ENCODE data around the gene NUTF2. TPM values are rescaled to one million over a fixed set of nuclear protein-coding genes. Genes with fewer than 3 reads are reported as not detected.
"Not testable (repeated sequence)": the region's sequence is repeated elsewhere in the genome, so short reads cannot be mapped to it uniquely, and the experiment has no call there.

Gene NUTF2
- polyA plus RNA-seq, 3 donors from 2014 or later = 115 to 157 (median 130) TPM

GRCh38 chr16:67914758-67915495 is 68.2 kb downstream of the NUTF2 start:
- Mint-ChIP-seq H3K4me1 (peaks cover 11 to 18% of the 10 kb centered on the region in 2 donors), H3K9me3 (no peaks in the 10 kb centered on the region)

GRCh38 chr16:67915496-67915769 is 68.7 kb downstream of the NUTF2 start:
- H3K27me3 Mint-ChIP-seq (ENCODE audit: low read depth in 3 of 3); H3K27ac Mint-ChIP-seq; DNase-seq; H3K4me3 Mint-ChIP-seq; H3K9me3 Mint-ChIP-seq: not testable (repeated sequence)
- H3K36me3 Mint-ChIP-seq = peaks cover 0 to 11% (median 0%) of the 10 kb centered on the region in 3 donors
- peaks cover 11 to 18% of the 10 kb centered on the region in 2 donors for H3K4me1 Mint-ChIP-seq

More at GRCh38 chr16:67914758-67915495, 68.2 kb downstream of the NUTF2 start:
- no peak for DNase-seq
- Mint-ChIP-seq H3K27ac (no peak overlapping the region), H3K4me3 (no peak overlapping the region), H3K36me3 (peaks cover 0 to 11% (median 0%) of the 10 kb centered on the region in 3 donors), H3K27me3 (ENCODE audit: low read depth in 3 of 3) (peaks cover 0 to 3% (median 0%) of the 10 kb centered on the region in 3 donors)

GRCh38 chr16:67915831-67916723 is 69.3 kb downstream of the NUTF2 start:
- Mint-ChIP-seq H3K9me3 (no peaks in the 10 kb centered on the region), H3K4me1 (peaks cover 11 to 18% of the 10 kb centered on the region in 2 donors), H3K36me3 (peaks cover 0 to 11% (median 0%) of the 10 kb centered on the region in 3 donors), H3K27ac (peak overlapping the region in 1 of 6 donors; percentile 28), H3K4me3 (no peak overlapping the region), H3K27me3 (ENCODE audit: low read depth in 3 of 3) (peaks cover 0 to 3% (median 0%) of the 10 kb centered on the region in 3 donors)
- no peak for DNase-seq

GRCh38 chr16:67917140-67917851 is 70.6 kb downstream of the NUTF2 start:
- no peaks in the 10 kb centered on the region for H3K9me3 Mint-ChIP-seq
- peaks cover 0 to 11% (median 0%) of the 10 kb centered on the region in 3 donors for H3K36me3 Mint-ChIP-seq
- peaks cover 0 to 3% (median 1%) of the 10 kb centered on the region in 3 donors for H3K27me3 Mint-ChIP-seq (ENCODE audit: low read depth in 3 of 3)
- H3K4me3 Mint-ChIP-seq = no peak overlapping the region
- H3K27ac Mint-ChIP-seq = peak overlapping the region in 5 of 6 donors; percentile 19 to 56 (median 46)
- no peak for DNase-seq
- H3K4me1 Mint-ChIP-seq = peaks cover 11 to 24% of the 10 kb centered on the region in 2 donors

DNA sequence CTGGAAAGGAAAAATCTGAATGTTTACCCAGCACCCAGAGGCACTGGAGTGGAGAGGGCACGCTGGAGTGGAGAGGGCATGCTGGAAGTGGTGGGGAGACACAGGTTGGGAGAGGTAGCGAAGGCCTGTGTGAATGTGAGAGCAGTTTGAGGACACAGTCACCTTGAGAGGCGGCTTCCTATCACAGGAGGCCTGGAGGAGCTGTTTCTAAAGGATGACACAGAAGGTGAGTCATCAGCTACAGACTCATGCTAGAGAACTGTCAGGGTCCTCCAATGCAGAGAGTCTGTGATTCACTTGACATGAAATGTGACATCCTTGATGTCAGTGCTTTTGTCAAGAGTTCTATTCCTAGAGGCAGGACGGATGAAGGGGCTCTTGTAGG is 71.1 kb downstream of the NUTF2 start:
- DNase-seq = no peak
- H3K27ac Mint-ChIP-seq = peak overlapping the region in 2 of 6 donors; percentile 19 to 51
- H3K4me1 Mint-ChIP-seq = peaks cover 11 to 27% of the 10 kb centered on the region in 2 donors

GRCh38 chr16:67919622-67920221 is 73.0 kb downstream of the NUTF2 start:
- peaks cover 11 to 27% of the 10 kb centered on the region in 2 donors for H3K4me1 Mint-ChIP-seq

More for the DNA sequence above, 71.1 kb downstream of the NUTF2 start:
- Mint-ChIP-seq H3K9me3 (no peaks in the 10 kb centered on the region), H3K27me3 (ENCODE audit: low read depth in 3 of 3) (peaks cover 0 to 3% (median 1%) of the 10 kb centered on the region in 3 donors), H3K36me3 (peaks cover 0 to 11% (median 0%) of the 10 kb centered on the region in 3 donors), H3K4me3 (no peak overlapping the region)

More at GRCh38 chr16:67919622-67920221, 73.0 kb downstream of the NUTF2 start:
- DNase-seq = no peak
- peaks cover 0 to 7% (median 0%) of the 10 kb centered on the region in 3 donors for H3K36me3 Mint-ChIP-seq
- no peaks in the 10 kb centered on the region for H3K9me3 Mint-ChIP-seq
- peak overlapping the region in 1 of 6 donors; percentile 64 for H3K27ac Mint-ChIP-seq
- peaks cover 0 to 3% (median 1%) of the 10 kb centered on the region in 3 donors for H3K27me3 Mint-ChIP-seq (ENCODE audit: low read depth in 3 of 3)
- no peak overlapping the region for H3K4me3 Mint-ChIP-seq

Other genes starting within 250 kb of the NUTF2 start
- gene CARMIL2, start 201.8 kb upstream of the NUTF2 start, polyA plus RNA-seq = 1 to 10 TPM; 1.4 to 4.1 (median 3.4) TPM
- gene ACD, start 186.7 kb upstream of the NUTF2 start, polyA plus RNA-seq = 10 to 100 TPM; 31.0 to 51.2 (median 39.2) TPM
- gene PARD6A, start 186.0 kb upstream of the NUTF2 start, polyA plus RNA-seq = 10 to 100 TPM; 10.2 to 17.9 (median 10.3) TPM
- 1 to 10 TPM in 1 of 3 donors, under 1 TPM in 2; 0.43 to 1.9 (median 0.48) TPM for gene ENKD1, start 180.2 kb upstream of the NUTF2 start, polyA plus RNA-seq
- gene C16orf86, start 180.1 kb upstream of the NUTF2 start, polyA plus RNA-seq = 1 to 10 TPM; 2.7 to 6.2 (median 4.2) TPM
- gene GFOD2, start 127.6 kb upstream of the NUTF2 start, polyA plus RNA-seq = 1 to 10 TPM; 6.2 to 9.7 (median 7.4) TPM
- 10 to 100 TPM in 1 of 3 donors, 1 to 10 TPM in 2; 2.6 to 12.4 (median 7.9) TPM for gene RANBP10, start 40.4 kb upstream of the NUTF2 start, polyA plus RNA-seq
- not detected for gene TSNAXIP1, start 40.0 kb upstream of the NUTF2 start, polyA plus RNA-seq
- gene THAP11, start 4.6 kb upstream of the NUTF2 start, polyA plus RNA-seq = 100 to 1,000 TPM; 102 to 129 (median 117) TPM
- gene CENPT, start 760 bp downstream of the NUTF2 start, polyA plus RNA-seq = 10 to 100 TPM in 2 of 3 donors, 1 to 10 TPM in 1; 9.3 to 15.0 (median 12.4) TPM
- gene EDC4, start 26.1 kb downstream of the NUTF2 start, polyA plus RNA-seq = 10 to 100 TPM; 14.2 to 26.0 (median 23.8) TPM
- under 1 TPM in 1 of 3 donors, not detected in 2; 0.91 TPM for gene NRN1L, start 38.0 kb downstream of the NUTF2 start, polyA plus RNA-seq
- gene PSKH1, start 46.3 kb downstream of the NUTF2 start, polyA plus RNA-seq = 10 to 100 TPM; 16.4 to 40.6 (median 21.7) TPM
- gene CTRL, start 84.9 kb downstream of the NUTF2 start, polyA plus RNA-seq = 1 to 10 TPM in 2 of 3 donors, under 1 TPM in 1; 0.59 to 2.9 (median 2.0) TPM
- gene PSMB10, start 89.9 kb downstream of the NUTF2 start, polyA plus RNA-seq = 1,000 to 10,000 TPM in 2 of 3 donors, 100 to 1,000 TPM in 1; 893 to 1,468 (median 1,114) TPM
- 1 to 10 TPM in 1 of 3 donors, under 1 TPM in 1, not detected in 1; 0.14 to 1.3 TPM for gene LCAT, start 97.2 kb downstream of the NUTF2 start, polyA plus RNA-seq
- gene SLC12A4, start 121.7 kb downstream of the NUTF2 start, polyA plus RNA-seq = 10 to 100 TPM in 1 of 3 donors, 1 to 10 TPM in 2; 5.1 to 10.5 (median 6.6) TPM
- gene DPEP3, start 133.6 kb downstream of the NUTF2 start, polyA plus RNA-seq = under 1 TPM in 1 of 3 donors, not detected in 2; 0.11 TPM
- 10 to 100 TPM; 45.5 to 62.6 (median 59.4) TPM for gene DPEP2, start 152.6 kb downstream of the NUTF2 start, polyA plus RNA-seq
- gene DPEP2NB, start 169.0 kb downstream of the NUTF2 start, polyA plus RNA-seq = not detected
- gene DDX28, start 176.3 kb downstream of the NUTF2 start, polyA plus RNA-seq = 10 to 100 TPM; 45.3 to 59.4 (median 55.0) TPM
- gene DUS2, start 176.4 kb downstream of the NUTF2 start, polyA plus RNA-seq = 10 to 100 TPM in 2 of 3 donors, 1 to 10 TPM in 1; 9.3 to 23.7 (median 16.8) TPM
- 100 to 1,000 TPM in 2 of 3 donors, 10 to 100 TPM in 1; 66.5 to 160 (median 119) TPM for gene NFATC3, start 238.4 kb downstream of the NUTF2 start, polyA plus RNA-seq